Liver (tissue), 9 donors: ENCODE results near the gene UBC. TPM values are rescaled to one million over a fixed set of nuclear protein-coding genes. Genes with fewer than 3 reads are reported as not detected.

Experiments
- DNase-seq: peaks from one replicate; pipeline ENCODE4 v3.0.0-alpha.2; 2017; ENCODE audit warnings: low spot score
- H3K27ac ChIP-seq, 2 donors: one replicate each; pipeline ENCODE4 v1.7.0; 2013; ENCODE audit warnings: inconsistent platforms in 2 of 2, low read length in 2 of 2, control low read depth in 1 of 2, low read depth in 1 of 2, mild to moderate bottlenecking in 1 of 2
- H3K27me3 ChIP-seq, 4 donors: one replicate each; pipeline versions ENCODE4 v1.6.1 to v1.7.0; 2013; ENCODE audit warnings: low read length in 3 of 4, inconsistent platforms in 1 of 4, mild to moderate bottlenecking in 1 of 4, moderate library complexity in 1 of 4; ENCODE audit not compliant: control insufficient read depth in 4 of 4, insufficient read depth in 4 of 4
- H3K36me3 ChIP-seq, 4 donors: one replicate each; pipeline versions ENCODE4 v1.6.1 to v1.7.0; 2013; ENCODE audit warnings: low read length in 3 of 4, mild to moderate bottlenecking in 3 of 4, low read depth in 1 of 4, moderate library complexity in 1 of 4; ENCODE audit not compliant: control insufficient read depth in 4 of 4, insufficient read depth in 3 of 4
- H3K4me1 ChIP-seq, 4 donors: one replicate each; pipeline versions ENCODE4 v1.6.1 to v1.7.0; 2013; ENCODE audit warnings: low read length in 3 of 4, mild to moderate bottlenecking in 3 of 4, moderate library complexity in 1 of 4; ENCODE audit not compliant: control insufficient read depth in 4 of 4, insufficient read depth in 4 of 4
- H3K4me3 ChIP-seq, 3 donors: one replicate each; pipeline versions ENCODE4 v1.6.1 to v1.7.0; 2013; ENCODE audit warnings: low read length in 3 of 3, control low read depth in 1 of 3, low read depth in 1 of 3, mild to moderate bottlenecking in 1 of 3
- H3K9ac ChIP-seq, 2 donors: one replicate each; pipeline ENCODE4 v1.7.0; 2013; ENCODE audit warnings: low read length in 2 of 2, mild to moderate bottlenecking in 2 of 2, moderate library complexity in 2 of 2, control low read depth in 1 of 2, low read depth in 1 of 2
- H3K9me3 ChIP-seq, 4 donors: one replicate each; pipeline versions ENCODE4 v1.6.1 to v1.7.0; 2013; ENCODE audit warnings: low read length in 3 of 4; ENCODE audit not compliant: control insufficient read depth in 4 of 4
- EGR1 ChIP-seq, 2 donors: IDR thresholded peaks; 2 replicates each; pipeline ENCODE4 v1.6.1; 2016 to 2018; ENCODE audit warnings: antibody characterized with exemption in 2 of 2, low read depth in 2 of 2
- FOXA1 ChIP-seq: IDR thresholded peaks from 2 replicates; pipeline ENCODE4 v1.6.1; 2016; ENCODE audit warnings: antibody characterized with exemption
- FOXA2 ChIP-seq: IDR thresholded peaks from 2 replicates; pipeline ENCODE4 v1.6.1; 2016; ENCODE audit warnings: antibody characterized with exemption
- GABPA ChIP-seq, 2 donors: IDR thresholded peaks in 1 of 2; conservative IDR thresholded peaks in 1 of 2; 2 replicates each; pipeline ENCODE4 v1.6.1; 2016; ENCODE audit warnings: antibody characterized with exemption in 2 of 2, mild to moderate bottlenecking in 1 of 2, moderate library complexity in 1 of 2
- HNF4A ChIP-seq, 2 donors: conservative IDR thresholded peaks; 2 replicates each; pipeline ENCODE4 v1.6.1; 2016; ENCODE audit warnings: antibody characterized with exemption in 2 of 2, mild to moderate bottlenecking in 2 of 2
- HNF4G ChIP-seq: IDR thresholded peaks from 2 replicates; pipeline ENCODE4 v1.6.1; 2016; ENCODE audit warnings: antibody characterized with exemption
- JUND ChIP-seq, 2 donors: IDR thresholded peaks; 2 replicates each; pipeline ENCODE4 v1.6.1; 2016; ENCODE audit warnings: antibody characterized with exemption in 2 of 2
- NR2F2 ChIP-seq: IDR thresholded peaks from 2 replicates; pipeline ENCODE4 v1.6.1; 2016; ENCODE audit warnings: antibody characterized with exemption
- RAD21 ChIP-seq, 2 donors: IDR thresholded peaks; 2 replicates each; pipeline ENCODE4 v1.6.1; 2016; ENCODE audit warnings: antibody characterized with exemption in 2 of 2, mild to moderate bottlenecking in 2 of 2
- RXRA ChIP-seq, 2 donors: IDR thresholded peaks; 2 replicates each; pipeline ENCODE4 v1.6.1; 2017 to 2018; ENCODE audit warnings: antibody characterized with exemption in 2 of 2, mild to moderate bottlenecking in 1 of 2
- SP1 ChIP-seq: IDR thresholded peaks from 2 replicates; pipeline ENCODE4 v1.6.1; 2018; ENCODE audit warnings: antibody characterized with exemption, mild to moderate bottlenecking
- TAF1 ChIP-seq: conservative IDR thresholded peaks from 2 replicates; pipeline ENCODE4 v1.6.1; 2016; ENCODE audit warnings: antibody characterized with exemption, mild to moderate bottlenecking
- YY1 ChIP-seq: IDR thresholded peaks from 2 replicates; pipeline ENCODE4 v1.6.1; 2016; ENCODE audit warnings: antibody characterized with exemption, mild to moderate bottlenecking
- WGBS: extraction: QIAGEN DNeasy Blood & Tissue Kit; methylation state at CpG from one replicate; pipeline ENCODE4 v1.1.7; 2013; 5-methylcytosine and 5-hydroxymethylcytosine counted together
- polyA plus RNA-seq, 2 donors: library from polyadenylated mRNA; stranded (reverse) in 1 of 2; unstranded in 1 of 2; fragments of 200-250 nt in 1 of 2; fragments of >200 nt in 1 of 2; fragmentation: Nextera tagmentation in 1 of 2; extraction: Ambion mirVana in 1 of 2; gene quantifications; one replicate each; pipeline versions ENCODE4 v1.2.1 to v1.2.3, GENCODE V29; 2013 to 2015
- total RNA-seq, 2 donors: library from RNA; depleted of rRNA; stranded (reverse); fragments of >200 nt; gene quantifications; one replicate each; pipeline ENCODE4 v1.2.3, GENCODE V29; 2014
- TF ChIP-seq, protein P1 (sequence below): fragments of 150-350 bp; IDR thresholded peaks from 2 replicates; pipeline ENCODE4 v1.5.1; 2017; ENCODE audit warnings: improper control_type of control experiment, low read depth, low read length; ENCODE audit not compliant: missing input control
- TF ChIP-seq, protein P2 (sequence below): IDR thresholded peaks from 2 replicates; pipeline ENCODE4 v1.6.1; 2016; ENCODE audit warnings: antibody characterized with exemption
- TF ChIP-seq, protein P3 (sequence below): IDR thresholded peaks from 2 replicates; pipeline ENCODE4 v1.6.1; 2016; ENCODE audit warnings: antibody characterized with exemption, mild to moderate bottlenecking
- donor health status: healthy.
- donor health status: healthy.
- donor health status: healthy.
- donor health status: healthy.
- donor health status: healthy.

UBC gene
- total and polyA plus RNA-seq, 4 donors = 385 to 624 (median 468) TPM

DNA sequence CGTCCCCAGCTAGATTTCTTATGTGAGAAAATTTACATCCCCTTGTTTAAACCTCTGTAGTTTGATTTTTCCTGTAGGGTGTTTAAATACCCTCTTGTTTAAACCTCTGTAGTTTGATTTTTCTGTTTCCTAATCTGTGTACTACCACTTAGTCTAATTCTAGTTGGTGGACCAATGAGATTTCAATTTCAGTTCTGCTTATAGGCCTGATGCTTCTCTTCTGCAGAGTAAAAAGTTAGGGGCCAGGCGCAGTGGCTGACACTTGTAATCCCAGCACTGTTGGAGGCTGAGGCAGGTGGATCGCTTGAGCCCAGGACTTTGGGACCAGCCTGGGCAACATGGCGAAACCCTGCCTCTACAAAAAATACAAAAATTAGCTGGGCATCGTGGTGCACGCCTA lies 11.5 kb downstream of the UBC start:
- Histone ChIP-seq H3K36me3 (no peaks in the 10 kb centered on the region), H3K9ac (no peak overlapping the region), H3K9me3 (no peaks in the 10 kb centered on the region), H3K4me1 (peaks cover 10 to 54% (median 42%) of the 10 kb centered on the region in 4 donors), H3K27ac (peak overlapping the region in 1 of 2 donors; percentile 25), H3K27me3 (no peaks in the 10 kb centered on the region), H3K4me3 (no peak overlapping the region)
- DNase-seq = no peak
- TF ChIP-seq YY1 (no peak), SP1 (no peak), HNF4G (no peak), RAD21 (IDR thresholded peaks at IDR 0.05) (no peak), RXRA (IDR thresholded peaks at IDR 0.05) (no peak), HNF4A (conservative IDR thresholded peaks at IDR 0.05) (no peak), GABPA (IDR thresholded peaks at IDR 0.05 in 1 of 2, conservative IDR thresholded peaks at IDR 0.05 in 1 of 2) (no peak)
- WGBS = 96% methylated on average over 6 of the region's 6 CpGs

DNA sequence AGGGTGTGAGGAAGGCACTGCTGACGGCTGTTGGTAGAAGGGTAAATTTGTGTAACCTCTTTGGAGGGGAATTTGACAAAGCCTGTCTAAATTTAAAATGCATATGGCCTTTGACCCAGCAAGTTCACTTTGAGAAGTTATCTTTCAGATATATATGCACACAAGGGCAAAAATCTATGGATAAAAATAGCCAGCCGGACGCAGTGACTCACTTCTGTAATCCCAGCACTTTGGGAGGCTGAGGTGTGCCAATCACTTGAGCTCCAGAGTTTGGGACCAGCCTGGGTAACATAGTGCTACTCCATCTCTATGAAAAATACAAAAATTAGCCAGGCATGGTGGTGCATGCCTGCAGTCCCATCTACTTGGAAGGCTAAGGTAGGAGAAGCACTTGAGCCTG lies 13.4 kb downstream of the UBC start:
- Histone ChIP-seq H3K4me3 (no peak overlapping the region), H3K36me3 (no peaks in the 10 kb centered on the region), H3K27me3 (no peaks in the 10 kb centered on the region), H3K27ac (peak overlapping the region; percentile 78 to 81), H3K4me1 (peaks cover 10 to 52% (median 41%) of the 10 kb centered on the region in 4 donors), H3K9ac (no peak overlapping the region), H3K9me3 (no peaks in the 10 kb centered on the region)
- TF ChIP-seq RXRA (IDR thresholded peaks at IDR 0.05) (no peak), FOXA2 (no peak), HNF4A (conservative IDR thresholded peaks at IDR 0.05) (no peak), GABPA (IDR thresholded peaks at IDR 0.05 in 1 of 2, conservative IDR thresholded peaks at IDR 0.05 in 1 of 2) (no peak), EGR1 (IDR thresholded peaks at IDR 0.05; ENCODE audit: low read depth in 2 of 2) (no peak), TAF1 (no peak), HNF4G (no peak), FOXA1 (no peak), RAD21 (IDR thresholded peaks at IDR 0.05) (no peak), NR2F2 (no peak), YY1 (no peak), JUND (IDR thresholded peaks at IDR 0.05) (no peak)
- TF ChIP-seq, protein P1, sequence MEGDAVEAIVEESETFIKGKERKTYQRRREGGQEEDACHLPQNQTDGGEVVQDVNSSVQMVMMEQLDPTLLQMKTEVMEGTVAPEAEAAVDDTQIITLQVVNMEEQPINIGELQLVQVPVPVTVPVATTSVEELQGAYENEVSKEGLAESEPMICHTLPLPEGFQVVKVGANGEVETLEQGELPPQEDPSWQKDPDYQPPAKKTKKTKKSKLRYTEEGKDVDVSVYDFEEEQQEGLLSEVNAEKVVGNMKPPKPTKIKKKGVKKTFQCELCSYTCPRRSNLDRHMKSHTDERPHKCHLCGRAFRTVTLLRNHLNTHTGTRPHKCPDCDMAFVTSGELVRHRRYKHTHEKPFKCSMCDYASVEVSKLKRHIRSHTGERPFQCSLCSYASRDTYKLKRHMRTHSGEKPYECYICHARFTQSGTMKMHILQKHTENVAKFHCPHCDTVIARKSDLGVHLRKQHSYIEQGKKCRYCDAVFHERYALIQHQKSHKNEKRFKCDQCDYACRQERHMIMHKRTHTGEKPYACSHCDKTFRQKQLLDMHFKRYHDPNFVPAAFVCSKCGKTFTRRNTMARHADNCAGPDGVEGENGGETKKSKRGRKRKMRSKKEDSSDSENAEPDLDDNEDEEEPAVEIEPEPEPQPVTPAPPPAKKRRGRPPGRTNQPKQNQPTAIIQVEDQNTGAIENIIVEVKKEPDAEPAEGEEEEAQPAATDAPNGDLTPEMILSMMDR = no peak
- TF ChIP-seq, protein P2, sequence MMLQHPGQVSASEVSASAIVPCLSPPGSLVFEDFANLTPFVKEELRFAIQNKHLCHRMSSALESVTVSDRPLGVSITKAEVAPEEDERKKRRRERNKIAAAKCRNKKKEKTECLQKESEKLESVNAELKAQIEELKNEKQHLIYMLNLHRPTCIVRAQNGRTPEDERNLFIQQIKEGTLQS = no peak
- TF ChIP-seq, protein P3, sequence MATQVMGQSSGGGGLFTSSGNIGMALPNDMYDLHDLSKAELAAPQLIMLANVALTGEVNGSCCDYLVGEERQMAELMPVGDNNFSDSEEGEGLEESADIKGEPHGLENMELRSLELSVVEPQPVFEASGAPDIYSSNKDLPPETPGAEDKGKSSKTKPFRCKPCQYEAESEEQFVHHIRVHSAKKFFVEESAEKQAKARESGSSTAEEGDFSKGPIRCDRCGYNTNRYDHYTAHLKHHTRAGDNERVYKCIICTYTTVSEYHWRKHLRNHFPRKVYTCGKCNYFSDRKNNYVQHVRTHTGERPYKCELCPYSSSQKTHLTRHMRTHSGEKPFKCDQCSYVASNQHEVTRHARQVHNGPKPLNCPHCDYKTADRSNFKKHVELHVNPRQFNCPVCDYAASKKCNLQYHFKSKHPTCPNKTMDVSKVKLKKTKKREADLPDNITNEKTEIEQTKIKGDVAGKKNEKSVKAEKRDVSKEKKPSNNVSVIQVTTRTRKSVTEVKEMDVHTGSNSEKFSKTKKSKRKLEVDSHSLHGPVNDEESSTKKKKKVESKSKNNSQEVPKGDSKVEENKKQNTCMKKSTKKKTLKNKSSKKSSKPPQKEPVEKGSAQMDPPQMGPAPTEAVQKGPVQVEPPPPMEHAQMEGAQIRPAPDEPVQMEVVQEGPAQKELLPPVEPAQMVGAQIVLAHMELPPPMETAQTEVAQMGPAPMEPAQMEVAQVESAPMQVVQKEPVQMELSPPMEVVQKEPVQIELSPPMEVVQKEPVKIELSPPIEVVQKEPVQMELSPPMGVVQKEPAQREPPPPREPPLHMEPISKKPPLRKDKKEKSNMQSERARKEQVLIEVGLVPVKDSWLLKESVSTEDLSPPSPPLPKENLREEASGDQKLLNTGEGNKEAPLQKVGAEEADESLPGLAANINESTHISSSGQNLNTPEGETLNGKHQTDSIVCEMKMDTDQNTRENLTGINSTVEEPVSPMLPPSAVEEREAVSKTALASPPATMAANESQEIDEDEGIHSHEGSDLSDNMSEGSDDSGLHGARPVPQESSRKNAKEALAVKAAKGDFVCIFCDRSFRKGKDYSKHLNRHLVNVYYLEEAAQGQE = no peak
- WGBS = 30% methylated on average over 3 of the region's 3 CpGs
- no peak for DNase-seq
